Measurements from ENCODE around the gene MYD88. TPM values are rescaled to one million over a fixed set of nuclear protein-coding genes. Genes with fewer than 3 reads are reported as not detected.

The MYD88 gene
- total RNA-seq, 1 experiment from 2014 or later = 23.0 TPM

DNA sequence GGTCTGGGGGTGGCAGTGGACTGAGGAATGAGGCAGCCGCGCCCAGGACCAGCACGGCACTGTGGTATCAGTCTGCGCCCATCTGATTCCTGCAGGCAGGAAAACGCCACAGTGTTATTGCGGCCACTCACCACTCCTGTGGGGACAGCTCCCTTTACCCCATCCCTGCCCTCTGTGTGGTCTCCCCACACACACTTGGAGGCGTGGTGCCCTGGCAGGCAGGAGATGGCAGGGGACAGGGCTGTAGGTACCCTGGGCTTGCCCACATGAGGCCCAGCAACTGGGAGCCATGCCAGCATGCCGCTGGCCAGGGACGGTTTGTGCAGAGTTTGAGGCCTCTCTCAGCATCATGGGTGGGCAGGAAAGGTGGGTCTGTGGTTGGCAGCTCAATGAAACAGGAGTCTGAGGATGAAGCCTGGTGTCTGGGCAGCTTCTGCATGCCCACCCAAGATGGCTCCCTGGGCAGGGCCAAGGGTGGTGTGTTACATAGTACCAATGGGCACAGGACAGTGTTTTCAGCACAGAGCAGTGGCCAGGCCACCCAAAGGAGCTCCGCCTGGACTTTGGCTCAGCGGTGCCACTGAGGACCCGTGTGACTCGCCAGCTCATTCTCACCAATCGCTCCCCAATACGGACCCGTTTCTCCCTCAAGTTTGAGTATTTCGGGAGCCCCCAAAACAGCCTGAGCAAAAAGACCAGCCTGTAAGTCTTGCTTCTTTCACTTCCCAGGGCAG is 28.7 kb upstream of the MYD88 start:
- no peaks in the 10 kb centered on the region for H3K36me3 ChIP-seq (ENCODE audit: insufficient read depth, low read length)
- H3K9ac ChIP-seq (ENCODE audit: low read length) = no peak overlapping the region
- H3K79me2 ChIP-seq (ENCODE audit: low read length) = no peaks in the 10 kb centered on the region
- no peak overlapping the region for H2AFZ ChIP-seq (ENCODE audit: low read length)
- H3K9me2 ChIP-seq (replicated peaks; ENCODE audit: insufficient read depth, low read length) = no peaks in the 10 kb centered on the region
- no peaks in the 10 kb centered on the region for H4K20me1 ChIP-seq (ENCODE audit: insufficient read depth, low read depth, low read length)
- H3K4me3 ChIP-seq (ENCODE audit: low read length) = no peak overlapping the region
- H3K27me3 ChIP-seq (ENCODE audit: low read length) = no peaks in the 10 kb centered on the region
- DNase-seq = no peak
- no peak overlapping the region for H3K4me2 ChIP-seq (ENCODE audit: low read depth, low read length, poor library complexity, severe bottlenecking)
- 0 out of 2 replicates have a peak, but pooled peaks cover 2% of the 10 kb centered on the region for H3K9me3 ChIP-seq (ENCODE audit: low read length)
- H3K4me1 ChIP-seq (ENCODE audit: low read length) = no peaks in the 10 kb centered on the region
- H3K27ac ChIP-seq (ENCODE audit: low read length) = no peak overlapping the region

DNA sequence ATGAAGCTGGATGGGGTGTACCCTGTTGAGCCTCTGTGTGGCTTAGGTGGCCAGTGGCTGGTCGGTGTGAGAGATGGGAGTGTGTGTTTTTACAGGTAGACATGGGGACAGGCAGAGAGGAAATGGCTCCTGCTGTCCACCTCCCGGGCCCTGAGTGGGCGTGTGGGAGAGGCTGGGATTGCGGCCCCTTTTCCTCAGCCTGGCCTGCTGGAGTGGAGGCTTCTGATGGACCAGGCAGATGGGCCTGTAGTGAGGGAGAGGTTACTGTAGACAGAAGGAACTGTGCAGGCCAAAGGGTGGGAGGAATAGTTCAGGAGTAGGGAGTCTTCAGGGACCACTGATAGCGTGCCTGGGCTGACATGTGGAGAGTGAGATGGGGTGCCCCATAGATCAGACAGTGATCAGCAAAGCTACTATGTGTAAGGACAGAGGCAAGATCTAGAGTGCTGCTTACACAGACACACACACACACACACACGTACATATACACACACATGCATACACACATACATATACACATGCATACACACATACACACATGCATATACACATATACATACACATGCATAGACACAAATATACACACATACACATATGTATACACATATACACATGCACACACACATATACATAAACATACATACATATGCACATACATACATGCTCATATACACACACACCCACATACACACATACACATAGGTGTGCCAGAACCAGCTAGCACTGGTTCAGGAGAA is 28.0 kb upstream of the MYD88 start:
- H3K27me3 ChIP-seq (ENCODE audit: low read length) = no peaks in the 10 kb centered on the region
- no peak overlapping the region for H3K9ac ChIP-seq (ENCODE audit: low read length)
- H3K79me2 ChIP-seq (ENCODE audit: low read length) = no peaks in the 10 kb centered on the region
- no peak for DNase-seq
- no peak overlapping the region for H3K4me3 ChIP-seq (ENCODE audit: low read length)
- 0 out of 2 replicates have a peak, but pooled peaks cover 2% of the 10 kb centered on the region for H3K9me3 ChIP-seq (ENCODE audit: low read length)
- H3K27ac ChIP-seq (ENCODE audit: low read length) = no peak overlapping the region
- H2AFZ ChIP-seq (ENCODE audit: low read length) = no peak overlapping the region
- no peaks in the 10 kb centered on the region for H4K20me1 ChIP-seq (ENCODE audit: insufficient read depth, low read depth, low read length)
- no peaks in the 10 kb centered on the region for H3K9me2 ChIP-seq (replicated peaks; ENCODE audit: insufficient read depth, low read length)
- no peaks in the 10 kb centered on the region for H3K4me1 ChIP-seq (ENCODE audit: low read length)
- no peak overlapping the region for H3K4me2 ChIP-seq (ENCODE audit: low read depth, low read length, poor library complexity, severe bottlenecking)
- H3K36me3 ChIP-seq (ENCODE audit: insufficient read depth, low read length) = no peaks in the 10 kb centered on the region

DNA sequence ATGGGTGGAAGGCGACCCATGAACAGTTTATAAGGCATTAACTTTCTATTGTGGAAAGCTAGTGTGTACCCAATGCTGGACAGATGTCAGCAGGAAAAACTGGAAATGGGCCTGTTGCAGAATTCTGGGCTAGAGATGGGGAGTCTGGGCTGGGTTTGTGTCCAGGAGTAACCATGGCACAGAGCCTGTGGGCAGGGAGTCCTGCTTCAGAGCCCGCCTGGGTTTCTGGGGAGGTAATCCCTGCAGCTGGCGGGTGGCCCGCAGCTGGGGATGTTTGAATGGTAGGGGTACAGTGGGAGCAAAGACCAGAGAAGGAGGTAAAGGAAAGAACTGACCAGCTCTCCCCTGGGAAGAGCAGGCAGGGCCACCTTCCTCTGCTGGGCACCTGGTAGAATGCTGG is 27.3 kb upstream of the MYD88 start:
- Histone ChIP-seq H3K27me3 (ENCODE audit: low read length) (no peaks in the 10 kb centered on the region), H3K4me2 (ENCODE audit: low read depth, low read length, poor library complexity, severe bottlenecking) (no peak overlapping the region), H3K9me2 (replicated peaks; ENCODE audit: insufficient read depth, low read length) (no peaks in the 10 kb centered on the region), H3K4me3 (ENCODE audit: low read length) (no peak overlapping the region), H4K20me1 (ENCODE audit: insufficient read depth, low read depth, low read length) (no peaks in the 10 kb centered on the region), H3K9ac (ENCODE audit: low read length) (no peak overlapping the region), H3K79me2 (ENCODE audit: low read length) (no peaks in the 10 kb centered on the region), H3K36me3 (ENCODE audit: insufficient read depth, low read length) (no peaks in the 10 kb centered on the region), H3K4me1 (ENCODE audit: low read length) (no peaks in the 10 kb centered on the region), H3K9me3 (ENCODE audit: low read length) (no peaks in the 10 kb centered on the region), H3K27ac (ENCODE audit: low read length) (no peak overlapping the region), H2AFZ (ENCODE audit: low read length) (no peak overlapping the region)
- no peak for DNase-seq

DNA sequence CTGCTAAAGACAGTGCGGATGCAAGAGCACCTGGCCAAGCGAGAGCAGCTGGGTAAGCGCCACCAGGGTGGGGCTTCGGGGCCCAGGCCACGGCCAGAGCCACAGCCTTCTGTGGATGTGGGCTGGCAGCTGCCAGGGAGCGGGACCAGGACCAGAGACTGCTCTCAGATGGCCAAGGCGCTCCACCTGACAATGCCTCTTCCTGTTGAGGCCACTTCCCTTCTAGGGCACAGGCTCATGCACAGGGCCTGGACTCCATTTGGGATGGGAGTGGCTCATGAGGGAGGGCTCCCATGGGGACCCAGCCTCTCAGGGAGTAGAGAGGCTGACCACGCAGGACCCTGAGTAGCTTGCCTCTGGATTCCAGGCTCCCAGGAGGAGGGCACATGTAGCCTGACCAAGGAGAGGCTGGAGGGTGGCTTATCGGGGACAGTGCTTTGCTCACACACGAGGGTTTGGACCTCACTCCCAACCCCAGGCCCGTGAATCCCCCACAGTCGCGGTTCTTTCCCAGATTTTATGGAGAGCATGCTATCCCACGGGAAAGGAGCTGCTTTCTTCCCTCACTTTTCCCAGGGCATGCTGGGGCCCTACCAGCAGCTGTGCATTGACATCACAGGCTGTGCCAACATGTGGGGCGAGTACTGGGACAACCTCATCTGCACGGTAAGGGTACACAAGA is 26.6 kb upstream of the MYD88 start:
- Histone ChIP-seq H3K79me2 (ENCODE audit: low read length) (no peaks in the 10 kb centered on the region), H3K4me3 (ENCODE audit: low read length) (no peak overlapping the region), H2AFZ (ENCODE audit: low read length) (no peak overlapping the region), H3K4me1 (ENCODE audit: low read length) (no peaks in the 10 kb centered on the region), H4K20me1 (ENCODE audit: insufficient read depth, low read depth, low read length) (no peaks in the 10 kb centered on the region), H3K27me3 (ENCODE audit: low read length) (no peaks in the 10 kb centered on the region), H3K27ac (ENCODE audit: low read length) (no peak overlapping the region), H3K9ac (ENCODE audit: low read length) (no peak overlapping the region), H3K36me3 (ENCODE audit: insufficient read depth, low read length) (no peaks in the 10 kb centered on the region), H3K9me3 (ENCODE audit: low read length) (no peaks in the 10 kb centered on the region), H3K4me2 (ENCODE audit: low read depth, low read length, poor library complexity, severe bottlenecking) (no peak overlapping the region), H3K9me2 (replicated peaks; ENCODE audit: insufficient read depth, low read length) (no peaks in the 10 kb centered on the region)
- DNase-seq = no peak

DNA sequence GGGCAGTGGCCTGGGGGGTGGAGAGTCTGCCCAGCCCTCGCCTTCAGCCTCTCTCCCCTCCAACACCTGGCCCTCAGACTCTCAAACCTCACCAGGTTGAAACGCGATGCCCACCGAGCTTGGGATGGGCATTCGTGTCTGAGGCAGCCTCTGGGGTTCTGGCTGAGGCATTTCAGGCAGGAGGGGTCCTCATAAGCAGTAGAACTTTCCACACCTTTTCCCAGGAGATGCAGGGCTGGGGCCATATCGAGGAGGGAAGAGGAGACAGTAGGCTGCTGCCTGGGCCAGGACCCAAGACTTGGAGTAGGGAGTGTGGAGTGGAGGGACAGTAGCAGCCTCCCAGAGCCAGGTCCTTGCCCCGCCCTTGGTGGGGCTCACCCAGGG is 26.1 kb upstream of the MYD88 start:
- no peak overlapping the region for H3K9ac ChIP-seq (ENCODE audit: low read length)
- H4K20me1 ChIP-seq (ENCODE audit: insufficient read depth, low read depth, low read length) = no peaks in the 10 kb centered on the region
- H3K9me3 ChIP-seq (ENCODE audit: low read length) = no peaks in the 10 kb centered on the region
- H3K4me2 ChIP-seq (ENCODE audit: low read depth, low read length, poor library complexity, severe bottlenecking) = no peak overlapping the region
- no peaks in the 10 kb centered on the region for H3K79me2 ChIP-seq (ENCODE audit: low read length)
- H3K36me3 ChIP-seq (ENCODE audit: insufficient read depth, low read length) = no peaks in the 10 kb centered on the region
- H3K27me3 ChIP-seq (ENCODE audit: low read length) = no peaks in the 10 kb centered on the region
- no peak for DNase-seq
- no peak overlapping the region for H2AFZ ChIP-seq (ENCODE audit: low read length)
- H3K27ac ChIP-seq (ENCODE audit: low read length) = no peak overlapping the region
- H3K4me3 ChIP-seq (ENCODE audit: low read length) = no peak overlapping the region
- H3K9me2 ChIP-seq (replicated peaks; ENCODE audit: insufficient read depth, low read length) = no peaks in the 10 kb centered on the region
- H3K4me1 ChIP-seq (ENCODE audit: low read length) = no peaks in the 10 kb centered on the region

DNA sequence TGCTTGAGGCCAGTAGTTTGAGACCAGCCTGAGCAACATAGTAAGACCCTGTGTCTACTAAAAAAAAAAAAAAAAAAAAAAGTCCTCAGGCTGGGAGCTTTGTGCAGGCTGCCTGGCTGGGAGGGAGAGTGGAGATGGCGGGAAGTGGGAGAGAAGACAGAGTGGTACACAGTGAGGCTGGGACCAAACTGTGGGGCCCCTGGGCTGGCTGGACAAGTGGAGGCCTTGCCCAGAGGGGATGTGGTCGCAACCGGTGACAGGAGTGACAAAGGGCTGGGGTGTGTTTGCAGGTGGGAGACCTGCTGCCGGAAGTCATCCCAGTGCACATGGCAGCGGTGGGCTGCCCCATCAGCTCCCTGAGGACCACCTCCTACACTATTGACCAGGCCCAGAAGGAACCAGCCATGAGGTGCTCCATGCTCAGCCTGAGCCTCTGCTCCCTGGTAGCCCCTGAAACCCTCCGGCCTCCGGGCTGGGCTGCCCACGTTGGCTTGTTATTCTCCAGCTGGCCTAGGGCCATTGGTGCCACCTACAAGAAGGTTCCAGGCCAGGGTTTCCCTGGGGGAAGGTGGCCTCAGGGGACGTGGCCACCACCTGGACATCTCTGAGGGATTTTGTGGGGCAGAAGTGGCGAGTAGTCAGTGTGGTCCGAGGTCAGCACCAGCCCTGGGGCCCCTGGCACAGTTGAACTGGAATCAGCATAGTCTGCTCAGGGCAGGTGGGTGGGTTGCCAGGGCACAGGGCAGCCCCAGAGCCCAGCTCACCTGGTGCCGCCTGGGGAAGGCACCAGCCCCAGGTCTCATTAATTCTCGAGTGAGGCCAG is 24.2 kb upstream of the MYD88 start:
- no peak overlapping the region for H3K4me2 ChIP-seq (ENCODE audit: low read depth, low read length, poor library complexity, severe bottlenecking)
- H3K36me3 ChIP-seq (ENCODE audit: insufficient read depth, low read length) = no peaks in the 10 kb centered on the region
- DNase-seq = no peak
- H3K9ac ChIP-seq (ENCODE audit: low read length) = no peak overlapping the region
- no peak overlapping the region for H3K27ac ChIP-seq (ENCODE audit: low read length)
- H3K9me2 ChIP-seq (replicated peaks; ENCODE audit: insufficient read depth, low read length) = no peaks in the 10 kb centered on the region
- H2AFZ ChIP-seq (ENCODE audit: low read length) = no peak overlapping the region
- H4K20me1 ChIP-seq (ENCODE audit: insufficient read depth, low read depth, low read length) = no peaks in the 10 kb centered on the region
- H3K4me3 ChIP-seq (ENCODE audit: low read length) = no peak overlapping the region
- no peaks in the 10 kb centered on the region for H3K4me1 ChIP-seq (ENCODE audit: low read length)
- H3K9me3 ChIP-seq (ENCODE audit: low read length) = no peaks in the 10 kb centered on the region
- H3K27me3 ChIP-seq (ENCODE audit: low read length) = no peaks in the 10 kb centered on the region
- no peaks in the 10 kb centered on the region for H3K79me2 ChIP-seq (ENCODE audit: low read length)

DNA sequence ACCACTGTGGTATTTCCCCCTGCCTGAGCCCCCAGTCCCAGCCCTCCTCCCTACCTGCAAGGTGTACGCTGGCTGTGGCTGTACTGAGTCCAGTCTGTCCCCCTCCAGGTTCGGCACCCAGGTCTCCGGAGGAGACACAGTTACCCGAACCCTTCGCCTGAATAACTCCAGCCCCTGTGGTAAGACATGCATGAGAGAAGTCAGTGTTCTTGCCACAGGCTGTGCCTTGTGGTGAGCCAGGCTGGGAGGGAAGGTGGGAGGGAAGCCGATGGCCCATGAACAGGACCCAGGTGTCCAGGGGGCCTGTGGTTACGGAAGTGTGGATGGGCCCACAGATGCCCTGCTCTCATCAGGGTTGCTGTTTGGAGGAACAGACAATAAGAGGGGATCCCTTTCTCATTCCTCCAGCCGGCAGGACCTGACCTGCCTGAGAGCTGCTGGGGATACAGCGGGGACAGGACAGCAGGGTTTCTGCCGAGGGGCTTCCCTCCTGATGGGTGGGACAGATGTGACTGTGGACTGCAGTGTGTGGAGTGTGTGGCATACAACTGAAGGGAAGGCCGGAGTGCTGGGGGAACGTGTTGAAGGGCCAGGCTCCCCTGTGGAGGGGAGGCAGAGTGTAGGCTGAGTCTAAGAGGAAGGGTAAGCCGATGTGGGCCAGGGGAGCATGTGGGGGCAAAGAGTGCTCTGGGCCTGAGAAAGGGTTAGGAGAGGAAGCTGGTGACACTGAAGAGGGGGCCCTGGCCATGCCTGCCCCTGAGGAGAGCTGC is 23.4 kb upstream of the MYD88 start:
- no peak overlapping the region for H2AFZ ChIP-seq (ENCODE audit: low read length)
- H3K4me3 ChIP-seq (ENCODE audit: low read length) = no peak overlapping the region
- no peak overlapping the region for H3K9ac ChIP-seq (ENCODE audit: low read length)
- no peaks in the 10 kb centered on the region for H3K27me3 ChIP-seq (ENCODE audit: low read length)
- H3K79me2 ChIP-seq (ENCODE audit: low read length) = no peaks in the 10 kb centered on the region
- no peaks in the 10 kb centered on the region for H3K9me3 ChIP-seq (ENCODE audit: low read length)
- no peaks in the 10 kb centered on the region for H3K36me3 ChIP-seq (ENCODE audit: insufficient read depth, low read length)
- H3K4me2 ChIP-seq (ENCODE audit: low read depth, low read length, poor library complexity, severe bottlenecking) = no peak overlapping the region
- no peak for DNase-seq
- H3K9me2 ChIP-seq (replicated peaks; ENCODE audit: insufficient read depth, low read length) = no peaks in the 10 kb centered on the region
- H3K27ac ChIP-seq (ENCODE audit: low read length) = no peak overlapping the region
- no peaks in the 10 kb centered on the region for H3K4me1 ChIP-seq (ENCODE audit: low read length)
- H4K20me1 ChIP-seq (ENCODE audit: insufficient read depth, low read depth, low read length) = no peaks in the 10 kb centered on the region
